ENCODE measurements around the gene USHBP1.

DNA sequence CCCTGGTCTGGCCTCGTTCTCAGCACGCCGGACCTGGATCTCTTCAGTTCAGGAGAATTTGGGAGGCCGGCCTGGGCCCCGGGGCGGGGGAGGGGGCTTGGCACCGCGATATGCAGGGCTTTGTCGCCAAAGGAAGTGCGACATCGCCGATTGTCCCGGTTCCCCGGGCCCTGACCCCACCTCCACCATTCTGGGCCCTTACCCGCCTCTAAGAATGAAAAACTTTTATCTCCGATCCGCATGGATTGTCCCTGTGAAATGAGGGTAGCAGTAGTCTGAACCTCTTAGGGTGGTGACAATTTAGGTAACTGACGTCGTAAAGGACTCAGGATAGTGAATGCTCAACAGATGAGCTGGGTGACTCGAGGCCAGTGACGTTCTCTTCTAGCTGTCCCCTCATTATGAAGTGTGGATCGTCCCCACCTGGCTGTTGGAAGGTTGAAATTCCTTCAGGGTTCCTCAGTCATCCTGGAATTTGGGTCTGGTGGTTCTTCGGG lies 45.5 kb upstream of the USHBP1 start:
- TF ChIP-seq, protein P1, sequence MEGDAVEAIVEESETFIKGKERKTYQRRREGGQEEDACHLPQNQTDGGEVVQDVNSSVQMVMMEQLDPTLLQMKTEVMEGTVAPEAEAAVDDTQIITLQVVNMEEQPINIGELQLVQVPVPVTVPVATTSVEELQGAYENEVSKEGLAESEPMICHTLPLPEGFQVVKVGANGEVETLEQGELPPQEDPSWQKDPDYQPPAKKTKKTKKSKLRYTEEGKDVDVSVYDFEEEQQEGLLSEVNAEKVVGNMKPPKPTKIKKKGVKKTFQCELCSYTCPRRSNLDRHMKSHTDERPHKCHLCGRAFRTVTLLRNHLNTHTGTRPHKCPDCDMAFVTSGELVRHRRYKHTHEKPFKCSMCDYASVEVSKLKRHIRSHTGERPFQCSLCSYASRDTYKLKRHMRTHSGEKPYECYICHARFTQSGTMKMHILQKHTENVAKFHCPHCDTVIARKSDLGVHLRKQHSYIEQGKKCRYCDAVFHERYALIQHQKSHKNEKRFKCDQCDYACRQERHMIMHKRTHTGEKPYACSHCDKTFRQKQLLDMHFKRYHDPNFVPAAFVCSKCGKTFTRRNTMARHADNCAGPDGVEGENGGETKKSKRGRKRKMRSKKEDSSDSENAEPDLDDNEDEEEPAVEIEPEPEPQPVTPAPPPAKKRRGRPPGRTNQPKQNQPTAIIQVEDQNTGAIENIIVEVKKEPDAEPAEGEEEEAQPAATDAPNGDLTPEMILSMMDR (IDR thresholded peaks at IDR 0.05) = no peak
- TF ChIP-seq POLR2A (IDR thresholded peaks at IDR 0.05) = no peak
